ENCODE measurements around the gene HES4.

- TF ChIP-seq CTCF (conservative IDR thresholded peaks at IDR 0.05; ENCODE audit: low read length) = no peak
- no peak for TF ChIP-seq EZH2phosphoT487 (IDR thresholded peaks at IDR 0.05; ENCODE audit: borderline replicate concordance)
Measured at GRCh38 chr1:963301-963651, 36.6 kb downstream of the HES4 start.
